Thyroid gland (tissue), 4 donors: ENCODE results near the gene TBX21.

Source experiments
- CTCF ChIP-seq, 6 experiments: fragments of 200-600 bp in 3 of 6; fragments of 450-650 bp in 3 of 6; sonication (generic) in 3 of 6; IDR thresholded peaks; one replicate each; pipeline ENCODE4 v1.5.1; 2016 to 2019; ENCODE audit warnings: antibody characterized with exemption in 6 of 6, mild to moderate bottlenecking in 2 of 6, inconsistent platforms in 1 of 6, moderate library complexity in 1 of 6
- POLR2A ChIP-seq, 2 donors: fragments of 450-650 bp; IDR thresholded peaks; one replicate each; pipeline ENCODE4 v1.6.1; 2017; ENCODE audit warnings: antibody characterized with exemption in 2 of 2, mild to moderate bottlenecking in 2 of 2, moderate library complexity in 1 of 2

DNA sequence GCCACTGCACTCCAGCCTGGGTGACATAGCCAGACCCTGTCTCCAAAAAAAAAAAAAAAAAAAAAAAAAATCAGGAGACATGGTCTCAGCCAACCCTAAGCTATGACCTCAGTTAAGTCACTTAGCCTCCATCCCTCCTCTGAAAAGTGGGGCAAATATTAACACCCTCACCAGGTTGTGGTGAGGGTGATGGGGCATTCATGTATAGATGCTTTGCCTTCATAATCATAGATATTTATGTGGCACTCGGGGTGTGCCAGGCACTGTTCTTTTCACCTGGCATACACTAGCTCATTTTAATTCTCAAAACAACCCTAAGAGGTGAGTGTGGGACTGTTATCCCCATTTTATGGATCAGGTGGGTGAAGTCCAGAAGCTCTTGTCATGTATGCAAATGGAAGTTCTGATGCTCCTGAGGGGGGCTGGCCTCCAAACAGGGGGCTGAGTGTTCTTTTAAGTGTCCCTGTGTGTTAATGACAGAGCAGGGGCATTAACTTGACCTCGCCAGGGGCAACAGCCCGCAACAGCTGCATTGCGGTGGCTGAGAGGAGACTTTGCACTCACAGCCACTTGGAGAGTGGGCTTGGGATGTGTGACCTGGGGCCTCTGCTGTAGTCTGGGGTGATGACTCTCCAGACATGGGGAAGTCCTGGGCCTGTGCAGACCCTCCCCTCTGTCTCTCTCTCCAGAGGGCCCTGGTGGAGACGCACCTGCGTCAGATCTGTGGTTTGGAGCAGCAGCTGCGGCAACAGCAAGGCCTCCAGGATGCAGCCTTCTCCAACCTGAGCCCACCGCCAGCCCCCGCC is 34.9 kb upstream of the TBX21 start:
- TF ChIP-seq CTCF (IDR thresholded peaks at IDR 0.05): no peak
- TF ChIP-seq POLR2A (IDR thresholded peaks at IDR 0.05): no peak
